MM.1S (cell line): ENCODE data around the gene FRAS1.

ENCODE experiments used
- EZH2 ChIP-seq: fragments of 300-600 bp; sonication (generic); optimal IDR thresholded peaks from 2 replicates; pipeline ENCODE3; 2017; ENCODE audit warnings: low read depth, mild to moderate bottlenecking, antibody characterized with exemption, low read length, mixed read lengths
- EZH2phosphoT487 ChIP-seq: fragments of 300-600 bp; sonication (generic); IDR thresholded peaks from 2 replicates; pipeline ENCODE4 v1.6.1; 2018; ENCODE audit warnings: antibody characterized with exemption, low read length
- TF ChIP-seq, protein P1 (sequence below): fragments of 300-600 bp; sonication (generic); IDR thresholded peaks from 2 replicates; pipeline ENCODE4 v1.5.1; 2016; ENCODE audit warnings: antibody characterized with exemption, low read length, mixed read lengths

DNA sequence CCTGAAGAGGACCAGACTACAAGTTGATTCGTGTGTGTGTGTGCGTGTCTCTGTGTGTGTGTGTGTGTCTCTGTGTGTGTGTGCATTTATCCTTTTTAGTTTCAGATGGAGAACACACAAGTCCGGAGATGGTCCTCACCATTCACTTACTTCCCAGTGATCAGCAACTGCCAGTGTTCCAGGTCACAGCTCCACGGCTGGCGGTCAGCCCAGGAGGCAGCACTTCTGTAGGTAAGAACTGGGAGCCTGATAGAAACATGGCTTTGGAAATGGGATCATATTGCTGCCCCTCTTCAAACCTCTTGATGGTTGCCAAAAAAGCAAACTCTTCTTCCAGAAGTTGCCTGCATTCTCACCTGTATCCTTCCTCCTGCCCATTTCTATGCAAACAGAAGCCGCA, 371.9 kb downstream of the FRAS1 start:
- TF ChIP-seq, protein P1, sequence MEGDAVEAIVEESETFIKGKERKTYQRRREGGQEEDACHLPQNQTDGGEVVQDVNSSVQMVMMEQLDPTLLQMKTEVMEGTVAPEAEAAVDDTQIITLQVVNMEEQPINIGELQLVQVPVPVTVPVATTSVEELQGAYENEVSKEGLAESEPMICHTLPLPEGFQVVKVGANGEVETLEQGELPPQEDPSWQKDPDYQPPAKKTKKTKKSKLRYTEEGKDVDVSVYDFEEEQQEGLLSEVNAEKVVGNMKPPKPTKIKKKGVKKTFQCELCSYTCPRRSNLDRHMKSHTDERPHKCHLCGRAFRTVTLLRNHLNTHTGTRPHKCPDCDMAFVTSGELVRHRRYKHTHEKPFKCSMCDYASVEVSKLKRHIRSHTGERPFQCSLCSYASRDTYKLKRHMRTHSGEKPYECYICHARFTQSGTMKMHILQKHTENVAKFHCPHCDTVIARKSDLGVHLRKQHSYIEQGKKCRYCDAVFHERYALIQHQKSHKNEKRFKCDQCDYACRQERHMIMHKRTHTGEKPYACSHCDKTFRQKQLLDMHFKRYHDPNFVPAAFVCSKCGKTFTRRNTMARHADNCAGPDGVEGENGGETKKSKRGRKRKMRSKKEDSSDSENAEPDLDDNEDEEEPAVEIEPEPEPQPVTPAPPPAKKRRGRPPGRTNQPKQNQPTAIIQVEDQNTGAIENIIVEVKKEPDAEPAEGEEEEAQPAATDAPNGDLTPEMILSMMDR = no peak
- TF ChIP-seq EZH2 = no peak
- no peak for TF ChIP-seq EZH2phosphoT487
